GM21515 (cell line): ENCODE results near the gene CTNNBL1.

ENCODE experiments used
- ATAC-seq: cut with Tn5 transposase; IDR thresholded peaks from one replicate; pipeline ENCODE4 v1.9.1; 2021; ENCODE audit not compliant: unreplicated experiment

The CTNNBL1 gene

DNA sequence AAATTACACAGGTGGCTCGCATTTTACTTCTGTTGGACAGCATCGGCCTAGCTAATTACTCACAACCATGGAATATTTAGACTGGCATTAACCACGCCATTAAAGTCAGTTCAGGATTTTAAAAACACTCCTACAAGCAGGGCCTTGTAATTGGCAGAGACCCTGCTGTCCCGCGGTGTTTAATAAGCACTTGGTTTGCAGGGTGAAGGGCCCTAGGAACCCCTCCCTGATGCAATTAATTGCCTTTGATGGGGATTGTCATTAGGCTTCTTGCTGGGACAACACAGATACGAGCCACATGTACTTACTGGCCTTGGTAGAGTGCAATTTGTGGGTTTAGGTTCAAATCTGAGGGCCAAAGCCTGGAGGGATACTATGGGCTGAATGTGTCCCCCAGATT, 201.3 kb downstream of the CTNNBL1 start:
- ATAC-seq, result no peak

DNA sequence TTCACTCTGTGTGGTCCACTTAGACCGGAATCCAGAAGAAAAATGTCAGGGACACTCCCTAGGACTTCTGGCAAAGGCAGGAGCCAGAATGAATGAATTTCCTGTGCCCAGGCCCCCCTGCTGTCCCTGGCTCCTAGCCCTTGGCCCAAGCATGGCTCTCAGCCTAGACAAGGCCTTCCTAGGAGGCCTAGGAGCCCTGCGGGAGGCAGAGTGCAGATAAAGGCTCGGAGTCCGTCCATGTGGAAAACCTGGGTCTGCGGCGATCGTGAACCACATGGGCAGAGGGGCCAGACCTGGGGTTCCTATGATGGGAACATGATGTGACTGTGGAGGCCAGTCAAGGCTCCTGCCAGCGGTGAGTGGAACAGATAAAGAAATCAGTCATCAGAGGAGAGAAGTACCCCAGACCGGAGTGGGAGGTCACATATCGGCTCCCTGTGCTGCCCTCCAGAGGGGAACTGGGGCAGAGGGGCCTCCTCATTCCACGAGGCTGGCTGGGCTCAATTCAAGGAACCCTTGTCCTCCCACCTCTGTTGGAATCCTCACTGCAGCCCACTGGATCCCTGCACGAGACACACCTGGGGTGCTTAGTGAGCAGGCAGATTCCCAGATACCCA, 203.2 kb downstream of the CTNNBL1 start:
- ATAC-seq, result no peak

DNA sequence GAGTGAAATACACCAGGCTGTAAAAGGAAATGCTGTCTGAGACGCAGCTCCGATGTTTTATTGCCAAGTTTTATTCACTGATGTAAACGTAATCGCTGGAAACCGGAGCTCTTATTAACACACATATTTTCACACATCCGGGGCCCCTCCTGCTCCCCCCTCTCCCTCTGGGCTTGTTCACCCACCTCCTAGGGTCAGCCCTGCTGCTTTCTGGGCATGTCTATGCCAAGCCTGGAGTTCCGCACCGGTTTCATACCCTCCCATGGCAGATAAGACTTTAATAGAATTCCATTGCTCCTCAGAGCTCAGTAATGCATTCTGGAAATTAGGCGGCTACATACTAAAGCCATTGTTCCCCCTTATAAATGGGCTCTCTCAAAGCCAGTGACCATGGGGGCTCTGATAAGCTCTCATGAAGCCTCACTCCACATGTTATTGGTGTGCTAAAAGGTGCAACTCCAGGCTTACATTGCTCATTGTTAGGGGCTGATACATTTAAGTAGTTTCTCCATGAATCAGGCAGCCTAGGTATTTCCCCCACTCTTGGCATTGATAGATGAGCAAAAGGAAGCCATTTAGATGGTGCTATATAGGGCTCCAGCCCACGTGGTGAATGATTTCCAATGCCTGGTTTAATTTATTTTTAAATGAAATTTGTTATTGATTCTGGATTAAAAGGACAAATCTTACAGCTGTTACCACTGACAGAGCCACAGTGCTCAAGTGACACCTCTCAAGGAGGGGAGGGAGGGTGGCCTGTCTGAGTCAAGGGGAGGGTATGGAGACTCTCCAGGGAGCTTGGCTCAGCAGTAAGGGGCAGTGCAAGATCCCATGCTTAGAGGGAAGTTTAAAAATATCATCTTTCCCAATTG, 204.6 kb downstream of the CTNNBL1 start:
- ATAC-seq, result no peak

DNA sequence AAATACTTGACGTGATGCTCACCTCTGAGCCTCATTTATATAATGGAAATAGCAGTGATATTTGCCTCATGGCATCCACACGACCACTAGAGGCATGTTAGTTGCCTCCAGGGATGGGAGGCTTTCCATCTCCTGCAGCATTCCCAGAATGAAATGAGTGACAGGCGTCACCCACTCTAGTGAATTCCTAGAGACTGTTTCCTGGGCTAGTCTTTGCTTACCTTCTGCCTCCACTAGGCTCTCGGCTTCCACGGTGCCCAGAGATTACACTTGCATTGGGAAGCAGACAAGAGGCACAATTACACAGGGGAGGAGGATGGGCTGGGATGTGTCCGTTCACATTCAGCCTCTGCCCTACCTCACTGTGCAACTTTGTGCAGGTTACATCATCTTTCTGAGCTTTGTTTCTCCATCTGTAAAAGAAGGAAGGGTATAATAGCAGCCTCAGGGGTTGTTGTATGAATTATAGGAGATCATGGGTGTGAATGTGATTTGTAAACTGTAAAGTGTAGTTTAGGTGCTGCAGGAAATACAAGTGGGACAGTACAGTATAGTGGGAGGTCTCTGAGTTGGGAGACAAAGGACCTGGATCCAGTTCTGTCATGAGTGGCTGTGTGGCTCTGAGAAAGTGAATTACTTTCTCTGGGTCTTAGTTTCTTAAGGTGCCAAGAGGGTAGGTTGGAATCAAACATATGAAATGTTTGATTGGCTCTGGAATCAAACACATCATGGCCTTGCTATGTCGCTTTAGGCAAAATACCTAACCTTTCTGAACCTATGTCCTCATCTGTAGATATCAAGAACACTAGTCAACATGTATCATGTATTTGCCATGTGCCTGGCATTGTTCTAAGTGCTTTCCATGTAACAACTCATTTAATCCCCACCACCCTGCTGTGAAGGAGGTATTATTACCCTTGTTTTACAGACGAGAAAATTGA, 205.5 kb downstream of the CTNNBL1 start:
- no peak for ATAC-seq

DNA sequence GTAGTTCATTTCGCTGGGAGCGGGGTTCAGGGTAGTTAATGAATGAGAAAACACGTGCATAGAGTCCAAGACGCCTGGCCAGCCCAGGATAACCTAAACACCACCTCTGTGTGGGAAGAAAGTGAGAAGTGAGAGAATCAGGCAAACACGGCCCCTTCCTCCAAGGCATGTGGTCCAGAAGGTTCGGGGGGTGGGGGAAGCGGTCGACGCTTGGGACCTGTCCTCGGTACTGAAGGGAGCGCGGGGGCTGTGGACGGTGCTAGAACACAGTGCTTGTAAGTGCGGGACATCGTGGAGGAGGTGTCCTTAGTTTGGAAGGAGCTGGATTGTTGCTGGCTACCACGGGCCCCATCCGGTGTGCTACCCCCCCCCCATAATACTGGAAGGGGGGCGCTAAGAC, 207.4 kb downstream of the CTNNBL1 start:
- ATAC-seq, result no peak

DNA sequence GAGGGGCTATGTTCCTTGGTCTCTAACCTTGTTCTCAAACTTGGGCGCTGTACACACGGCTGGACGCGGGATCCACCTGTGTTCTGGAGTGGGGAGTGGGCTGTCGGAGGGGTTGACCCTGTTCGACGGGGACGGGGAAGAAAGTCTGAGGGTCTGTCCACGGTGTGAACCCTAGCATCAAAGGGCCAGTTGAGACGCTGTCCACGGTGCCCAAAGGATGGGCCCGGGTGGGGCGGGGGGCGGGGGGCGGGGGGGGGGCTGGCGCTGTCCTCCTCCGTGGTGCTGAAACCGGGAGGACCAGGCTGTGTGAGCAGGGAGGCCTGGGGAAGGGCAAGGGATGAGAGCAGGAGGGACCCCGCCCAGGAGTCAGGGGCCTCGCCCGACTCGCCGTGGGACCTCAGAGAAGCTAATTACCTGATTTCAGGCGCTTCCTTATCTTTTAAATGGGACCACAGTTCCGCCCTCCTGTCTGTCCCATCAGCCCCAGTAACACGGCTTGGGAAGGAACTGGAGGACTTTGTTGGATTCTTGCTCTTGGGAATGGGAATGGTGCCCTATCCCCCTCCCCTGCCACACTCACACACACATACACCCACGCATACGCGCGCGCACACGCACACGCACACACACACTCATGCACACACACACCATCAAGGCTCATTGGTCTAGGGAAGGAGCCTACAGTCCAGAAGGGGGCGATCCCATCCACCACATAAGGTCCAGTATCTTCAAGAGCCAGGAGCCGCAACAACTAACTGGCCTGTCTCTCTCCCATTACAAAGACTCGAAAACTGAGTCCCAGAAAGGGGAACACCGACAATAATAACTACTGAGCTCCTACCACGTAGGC, 208.0 kb downstream of the CTNNBL1 start:
- ATAC-seq, result no peak

DNA sequence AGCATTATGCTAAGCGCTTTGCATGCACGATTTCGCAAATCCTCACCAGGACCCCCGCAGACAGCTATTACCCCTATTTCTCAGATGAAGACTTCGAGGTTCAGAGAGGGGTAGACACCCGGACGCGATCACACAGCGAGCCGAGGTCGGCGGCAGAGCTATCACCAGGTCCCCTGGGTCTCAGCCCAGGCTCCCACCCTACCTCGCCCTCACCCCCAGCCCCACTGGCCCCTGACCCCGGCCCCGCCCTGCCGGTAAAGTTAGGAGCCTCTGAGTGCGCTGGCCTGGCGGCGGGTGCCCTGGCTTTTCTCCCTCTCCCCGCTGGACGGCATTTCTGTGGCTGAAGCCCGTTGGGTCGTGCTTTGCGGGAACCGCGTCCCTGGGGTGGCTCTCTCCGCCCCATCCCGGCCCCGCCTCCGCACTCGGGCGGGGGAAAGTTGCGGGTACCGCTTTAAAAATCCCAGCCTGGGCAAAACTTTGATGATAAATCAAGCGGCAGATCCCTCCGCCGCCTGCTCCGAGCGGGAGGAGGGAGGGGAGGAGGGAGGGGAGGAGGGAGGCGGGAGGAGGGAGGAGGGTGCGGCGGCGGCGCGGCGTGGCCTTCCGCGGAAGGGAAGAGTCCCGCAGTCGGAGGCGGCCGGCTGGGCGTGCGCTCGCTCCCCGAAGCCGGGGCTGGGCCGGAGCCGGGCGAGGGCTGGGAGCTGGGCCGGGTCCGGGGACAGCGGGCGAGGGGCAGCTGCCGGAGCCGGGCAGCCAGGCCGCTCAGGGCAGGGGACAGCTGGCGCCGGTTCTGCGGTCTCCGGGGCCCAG, 208.9 kb downstream of the CTNNBL1 start, which contains the start of gene VSTM2L:
TSS of gene VSTM2L (plus strand) at position 624 of the 810 bp plus-strand sequence. CDS start 224 bp downstream, outside the sequence.
- ATAC-seq, result no peak

DNA sequence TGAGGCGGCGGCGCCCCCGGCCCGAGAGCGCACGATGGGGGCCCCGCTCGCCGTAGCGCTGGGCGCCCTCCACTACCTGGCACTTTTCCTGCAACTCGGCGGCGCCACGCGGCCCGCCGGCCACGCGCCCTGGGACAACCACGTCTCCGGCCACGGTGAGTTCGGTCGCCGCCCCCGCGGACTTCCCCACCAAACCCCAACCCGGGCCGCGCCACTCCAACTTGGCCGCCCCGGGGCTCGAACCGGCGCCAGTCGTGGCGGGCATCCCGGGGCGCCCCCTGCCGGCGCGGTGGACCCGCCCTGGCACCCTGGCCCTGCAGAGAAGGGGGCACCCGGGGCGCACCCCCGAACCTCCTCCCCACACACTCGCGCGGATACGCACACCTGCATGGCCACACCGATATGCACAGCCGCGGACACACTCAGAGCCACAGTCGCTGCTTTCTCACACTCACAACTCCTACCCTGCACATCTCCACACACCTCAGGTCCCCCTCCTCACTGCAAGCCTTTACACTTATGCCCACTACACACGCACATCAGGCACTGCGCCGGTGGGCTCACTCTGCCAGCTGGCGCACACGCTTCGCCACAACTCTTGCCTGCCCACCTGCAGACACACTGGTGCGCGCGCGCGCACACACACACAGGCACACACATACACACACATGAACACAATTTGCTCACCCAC, 209.6 kb downstream of the CTNNBL1 start:
- ATAC-seq, result no peak

DNA sequence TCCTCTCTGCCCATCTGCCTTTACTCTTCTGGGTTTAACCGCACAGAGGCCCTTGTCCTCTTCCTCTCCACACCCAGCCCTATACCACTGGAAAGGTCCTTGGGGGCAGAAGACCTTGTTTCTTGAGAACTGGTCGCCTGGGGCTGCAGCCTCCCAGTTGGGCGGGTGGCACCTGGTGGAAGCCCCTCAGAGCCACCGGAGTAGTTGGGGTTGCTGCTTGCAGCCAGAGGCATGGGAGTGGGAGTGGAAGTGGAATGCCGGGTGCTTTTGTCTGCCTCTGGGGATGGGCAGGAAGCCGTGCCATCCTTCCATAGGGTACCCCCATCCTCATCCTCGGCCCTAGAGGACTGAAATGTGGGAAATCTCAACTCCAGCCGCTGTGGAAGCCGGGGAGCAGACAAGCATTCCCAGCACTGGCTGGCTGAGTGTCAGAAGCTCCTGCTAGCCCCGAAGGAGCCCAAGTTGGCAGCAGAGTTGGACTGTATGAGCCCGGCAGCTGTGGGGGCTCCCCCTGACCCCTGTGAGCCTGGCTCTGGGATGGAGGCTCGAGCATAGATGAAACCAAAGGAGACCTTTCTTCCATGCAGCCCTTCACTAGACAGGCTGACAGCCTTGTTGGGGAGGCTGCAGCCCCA, 210.3 kb downstream of the CTNNBL1 start:
- ATAC-seq, result no peak

DNA sequence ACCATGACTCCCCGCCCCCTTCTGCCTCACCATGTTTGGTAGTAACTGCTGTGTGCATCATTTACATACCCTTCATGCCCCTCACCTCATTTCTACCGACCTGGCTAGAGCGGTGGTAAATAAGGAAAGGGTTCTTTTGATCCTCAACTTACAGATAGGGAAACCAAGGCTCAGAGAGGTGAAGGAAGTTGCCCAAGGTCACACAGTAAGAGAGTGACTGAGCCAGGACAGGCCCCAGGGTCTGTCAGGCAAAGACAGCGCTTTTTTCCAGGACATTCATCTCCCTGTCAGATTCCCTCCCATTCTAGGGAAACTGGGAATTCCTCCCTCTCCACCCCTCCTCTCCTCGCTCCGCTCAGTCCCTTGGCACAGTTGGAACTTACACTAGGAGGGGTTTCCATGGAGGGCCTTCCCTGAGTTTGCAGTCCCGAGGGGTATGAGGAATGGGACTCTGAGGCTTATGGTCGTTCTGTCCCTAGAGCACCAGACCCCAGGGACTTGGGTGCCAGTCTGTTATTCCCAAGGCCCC, 211.1 kb downstream of the CTNNBL1 start:
- no peak for ATAC-seq

DNA sequence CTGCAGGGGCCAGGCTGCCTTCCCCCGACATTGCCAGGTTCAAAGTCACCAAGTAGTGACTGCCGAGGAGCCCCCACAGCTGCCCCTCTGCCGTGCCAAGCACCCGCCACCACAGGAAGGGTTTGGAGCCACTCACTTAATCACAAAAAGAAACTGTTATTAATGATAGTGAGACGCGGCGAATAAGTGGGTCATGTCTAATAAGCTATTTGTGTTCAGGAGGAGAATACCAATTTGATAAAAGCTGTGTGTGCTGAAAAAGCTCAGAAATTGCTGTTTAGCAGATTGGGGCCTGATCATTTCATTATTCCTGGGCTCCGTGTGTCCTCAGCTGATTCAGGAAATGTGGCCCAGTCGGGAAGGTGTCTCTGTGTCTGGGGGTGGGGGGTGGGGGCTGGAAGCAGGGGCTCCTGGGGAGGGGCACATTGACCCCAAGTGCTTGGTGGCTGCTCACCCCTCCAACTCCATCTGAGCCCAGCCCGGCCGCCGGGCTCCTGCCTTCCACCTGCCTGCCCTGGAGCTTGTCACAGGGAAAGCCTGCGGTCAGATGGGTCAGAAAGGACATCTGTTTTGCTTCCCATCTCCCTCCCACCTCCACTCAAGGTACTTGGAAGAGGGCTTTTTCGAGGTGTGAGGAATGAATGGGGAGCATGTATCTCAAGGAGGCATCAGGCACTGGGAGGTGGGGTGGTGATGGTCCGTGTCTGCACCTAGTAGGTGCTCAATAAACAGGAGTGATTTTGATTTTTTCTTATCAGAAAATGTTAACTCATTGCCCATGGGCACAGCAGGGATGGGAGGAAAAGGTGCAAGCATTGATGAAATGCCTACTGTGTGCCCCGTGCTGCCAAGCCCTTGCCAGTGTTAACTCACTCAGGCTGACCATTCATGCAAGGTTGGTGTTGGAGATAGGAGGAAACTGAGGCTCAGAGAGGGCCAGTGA, 212.1 kb downstream of the CTNNBL1 start:
- no peak for ATAC-seq

DNA sequence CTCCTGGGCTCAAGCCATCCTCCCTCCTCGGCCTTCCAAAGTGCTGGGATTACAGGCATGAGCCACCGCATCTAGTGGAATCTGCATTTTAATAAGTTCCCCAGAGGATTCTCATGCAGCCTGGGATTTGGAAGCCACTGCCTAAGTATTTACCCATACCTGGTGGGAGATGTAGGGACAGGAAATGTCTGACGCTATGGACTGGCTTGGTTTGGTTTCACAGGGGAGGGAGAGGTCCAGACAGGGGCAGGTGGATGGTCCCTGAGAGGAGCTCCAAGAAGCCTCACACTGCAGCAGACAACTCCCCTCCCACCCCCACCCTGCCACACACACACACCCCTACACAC, 213.5 kb downstream of the CTNNBL1 start:
- no peak for ATAC-seq

DNA sequence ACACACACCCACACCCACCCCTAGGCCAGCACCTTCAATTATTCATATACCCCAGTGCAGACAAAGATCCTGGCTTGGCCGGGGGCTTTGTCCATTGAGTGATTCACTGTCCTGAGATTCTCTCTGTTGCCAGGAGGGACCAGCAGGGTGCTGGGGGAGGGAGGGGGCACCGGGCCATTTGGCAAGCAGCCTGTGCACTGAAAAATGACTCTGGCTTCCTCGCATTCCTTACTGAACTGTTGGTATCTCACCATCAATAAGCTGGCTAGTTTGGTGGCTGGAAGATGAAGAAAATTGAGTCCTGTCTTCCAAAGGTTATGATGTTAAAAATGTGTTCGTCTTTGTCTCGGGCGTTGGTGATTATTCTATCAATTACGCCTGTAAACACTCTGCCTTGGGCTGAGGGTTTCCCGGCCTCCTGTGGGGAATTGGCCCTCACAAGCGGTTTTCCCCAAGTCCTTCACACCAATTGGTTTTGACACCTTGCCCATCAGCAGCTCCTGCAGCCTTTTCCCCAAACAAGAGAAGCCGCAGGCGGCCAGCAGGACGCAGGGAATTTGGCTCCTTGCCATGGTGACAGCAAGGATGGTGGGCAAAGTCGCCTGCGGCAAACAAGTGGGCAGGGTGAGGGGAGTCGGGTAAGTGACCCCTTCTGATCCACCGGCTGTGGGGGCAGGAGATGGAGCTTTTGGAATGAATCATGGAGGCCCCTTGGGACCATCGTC, 214.0 kb downstream of the CTNNBL1 start:
- no peak for ATAC-seq

DNA sequence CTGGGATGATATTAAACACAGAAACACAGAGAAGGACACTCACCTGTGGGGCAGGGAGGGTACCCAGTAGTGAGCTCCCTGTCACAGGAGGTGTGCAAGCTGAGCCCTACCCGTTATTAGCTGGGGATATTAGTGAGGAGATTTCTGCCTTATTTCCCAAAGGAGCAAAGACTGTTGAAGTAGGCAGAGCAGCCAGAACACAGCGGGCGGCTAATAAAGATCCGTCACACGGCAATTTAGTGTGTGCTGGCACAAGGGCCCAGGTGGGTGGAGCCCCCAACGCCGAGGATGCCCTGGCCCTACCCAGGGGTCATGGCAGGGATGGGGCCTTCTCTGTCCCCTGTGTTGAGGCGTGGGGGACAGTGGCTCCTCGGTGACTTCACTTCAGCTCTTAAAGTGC, 217.4 kb downstream of the CTNNBL1 start:
- ATAC-seq, result no peak

DNA sequence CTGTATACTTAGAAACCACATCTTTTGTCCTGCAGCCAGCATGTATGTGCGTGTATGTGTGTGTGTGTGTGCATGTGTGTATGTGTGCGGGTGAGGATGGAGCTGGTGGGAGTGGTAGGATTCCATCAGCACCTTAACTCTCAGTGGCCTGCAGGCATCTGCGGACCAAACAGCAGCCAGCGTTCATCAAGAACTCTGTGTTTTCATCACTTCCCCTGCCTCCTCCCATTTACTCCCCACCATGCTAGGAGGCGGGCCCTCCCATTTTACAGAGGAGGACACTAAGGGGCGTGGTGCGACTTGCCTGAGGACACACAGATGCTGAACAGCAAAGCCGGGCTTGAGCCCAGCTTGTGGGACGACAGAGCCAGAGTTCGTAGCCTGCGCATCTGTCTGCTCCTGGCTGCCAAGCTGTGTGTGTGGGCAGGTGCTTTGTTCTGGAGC, 218.0 kb downstream of the CTNNBL1 start:
- no peak for ATAC-seq

DNA sequence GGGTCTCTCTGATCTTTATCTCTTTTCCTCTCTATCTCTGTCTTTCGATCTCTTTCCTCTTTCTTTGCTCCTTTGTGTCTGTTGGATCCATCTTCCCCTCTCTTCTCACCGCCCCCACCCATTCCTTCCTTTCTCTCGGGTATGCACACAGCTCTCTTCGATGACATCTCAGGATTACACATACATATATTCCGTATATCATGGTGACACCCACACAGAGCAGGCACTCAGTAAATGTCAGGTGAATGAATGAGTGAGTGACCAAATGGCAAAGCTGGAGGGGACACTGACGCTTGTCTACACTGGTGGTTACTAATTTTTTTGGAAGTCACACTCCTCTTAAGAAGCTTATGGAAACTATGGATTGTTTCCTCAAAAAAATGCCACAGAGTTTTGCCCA, 219.0 kb downstream of the CTNNBL1 start:
- ATAC-seq, result no peak
